Glomerular visceral epithelial cell (primary cell): Measurements from ENCODE around the gene GMNN.
"Not testable (repeated sequence)": the region's sequence is repeated elsewhere in the genome, so short reads cannot be mapped to it uniquely, and the experiment has no call there.

Source experiments
- DNase-seq: peaks from one replicate; pipeline ENCODE4 v3.0.0-alpha.2; 2016; ENCODE audit errors: extremely low spot score

The GMNN gene

GRCh38 chr6:24774696-24775519, at the start of gene GMNN:
TSS of gene GMNN (plus strand) at chr6:24774937. CDS start at chr6:24777247, 2,310 bp downstream.
- peak; percentile 96 for DNase-seq

GRCh38 chr6:24730653-24731052, 44.1 kb upstream of the GMNN start:
- not testable (repeated sequence) for DNase-seq

GRCh38 chr6:24731456-24732134, 43.1 kb upstream of the GMNN start:
- not testable (repeated sequence) for DNase-seq

GRCh38 chr6:24734166-24734565, 40.6 kb upstream of the GMNN start:
- DNase-seq = no peak

- not testable (repeated sequence) for DNase-seq
Measured at GRCh38 chr6:24734710-24735109, 40.0 kb upstream of the GMNN start.

GRCh38 chr6:24738741-24739140, 36.0 kb upstream of the GMNN start:
- DNase-seq = no peak

- peak; percentile 38 for DNase-seq
Measured at GRCh38 chr6:24740861-24741260, 33.9 kb upstream of the GMNN start.

GRCh38 chr6:24742216-24742738, 32.5 kb upstream of the GMNN start:
- DNase-seq = no peak

GRCh38 chr6:24743265-24743943, 31.3 kb upstream of the GMNN start:
- DNase-seq = peak; percentile 92

GRCh38 chr6:24743944-24744335, 30.8 kb upstream of the GMNN start:
- no peak for DNase-seq

GRCh38 chr6:24744911-24745310, 29.8 kb upstream of the GMNN start:
- DNase-seq = no peak

GRCh38 chr6:24749297-24749696, 25.4 kb upstream of the GMNN start:
- DNase-seq = no peak

- DNase-seq = not testable (repeated sequence)
Measured at GRCh38 chr6:24750878-24751277, 23.9 kb upstream of the GMNN start.

- DNase-seq = no peak
Measured at GRCh38 chr6:24752503-24752902, 22.2 kb upstream of the GMNN start.

GRCh38 chr6:24752917-24753492, 21.7 kb upstream of the GMNN start:
- DNase-seq = no peak

GRCh38 chr6:24753545-24753944, 21.2 kb upstream of the GMNN start:
- DNase-seq = no peak

GRCh38 chr6:24754378-24754777, 20.4 kb upstream of the GMNN start:
- DNase-seq = not testable (repeated sequence)

- no peak for DNase-seq
Measured at GRCh38 chr6:24755279-24755678, 19.5 kb upstream of the GMNN start.

- DNase-seq = no peak
Measured at GRCh38 chr6:24757611-24758010, 17.1 kb upstream of the GMNN start.

- DNase-seq = no peak
Measured at GRCh38 chr6:24759718-24760117, 15.0 kb upstream of the GMNN start.

GRCh38 chr6:24760210-24760609, 14.5 kb upstream of the GMNN start:
- no peak for DNase-seq
